K562 (cell line): ENCODE measurements around the gene NRF1. TPM values are rescaled to one million over a fixed set of nuclear protein-coding genes. Genes with fewer than 3 reads are reported as not detected.

Experiments used
- BRD4 ChIP-seq: fragments of 200-600 bp; sonication (generic); IDR thresholded peaks from 2 replicates; pipeline ENCODE4 v1.6.1; 2017; ENCODE audit warnings: inconsistent platforms
- CBFB ChIP-seq: sonication (generic); formaldehyde crosslinking; IDR thresholded peaks from 2 replicates; pipeline ENCODE4 v1.4.0; 2020; ENCODE audit warnings: mild to moderate bottlenecking, missing genetic modification reagents
- ETS2 ChIP-seq: IDR thresholded peaks from 2 replicates; pipeline ENCODE4 v1.6.1; 2016; ENCODE audit warnings: borderline replicate concordance, missing genetic modification characterization, mild to moderate bottlenecking, moderate library complexity, missing compliant biosample characterization; ENCODE audit not compliant: poor library complexity, severe bottlenecking
- LEF1 ChIP-seq: fragments of 450-650 bp; IDR thresholded peaks from 2 replicates; pipeline ENCODE4 v1.6.1; 2016; ENCODE audit warnings: mild to moderate bottlenecking
- MCM2 ChIP-seq: fragments of 450-650 bp; IDR thresholded peaks from 2 replicates; pipeline ENCODE4 v1.6.1; 2017; ENCODE audit warnings: low read depth, mild to moderate bottlenecking
- MCM3 ChIP-seq: fragments of 450-650 bp; IDR thresholded peaks from 2 replicates; pipeline ENCODE4 v1.6.1; 2016
- NCOA4 ChIP-seq: fragments of 450-650 bp; IDR thresholded peaks from 2 replicates; pipeline ENCODE4 v1.6.1; 2018; ENCODE audit warnings: mild to moderate bottlenecking; ENCODE audit not compliant: partially characterized antibody
- NR2C2 ChIP-seq, 2 experiments: fragments of 200-800 bp in 1 of 2; sonication (Bioruptor generic) in 1 of 2; sonication (generic) in 1 of 2; formaldehyde crosslinking in 1 of 2; IDR thresholded peaks; 2 replicates each; pipeline versions ENCODE4 v1.6.1 to v1.8.0; 2016 to 2022; ENCODE audit warnings: mild to moderate bottlenecking in 1 of 2, missing compliant biosample characterization in 1 of 2, missing genetic modification characterization in 1 of 2, missing genetic modification reagents in 1 of 2
- PATZ1 ChIP-seq: fragments of 250-450 bp; sonication (Bioruptor Pico); IDR thresholded peaks from 2 replicates; pipeline ENCODE4 v1.5.0; 2020; ENCODE audit warnings: mild to moderate bottlenecking, borderline replicate concordance
- PRMT5 ChIP-seq: sonication (generic); formaldehyde crosslinking; IDR thresholded peaks from 2 replicates; pipeline ENCODE4 v1.5.0; 2020; ENCODE audit warnings: missing genetic modification reagents
- SIX5 ChIP-seq, 2 experiments: IDR thresholded peaks; 2 replicates each; pipeline ENCODE4 v1.6.1; 2011; ENCODE audit warnings: low read length in 2 of 2, borderline replicate concordance in 1 of 2, low read depth in 1 of 2, mild to moderate bottlenecking in 1 of 2, moderate library complexity in 1 of 2; ENCODE audit not compliant: insufficient read depth in 1 of 2
- SRSF1 ChIP-seq: fragments of 200-400 bp; formaldehyde crosslinking; IDR thresholded peaks from 2 replicates; pipeline ENCODE4 v1.6.1; 2017; ENCODE audit warnings: mild to moderate bottlenecking, low read depth, low read length, moderate library complexity
- TCF15 ChIP-seq: fragments of 250-450 bp; sonication (Bioruptor Pico); IDR thresholded peaks from 2 replicates; pipeline ENCODE4 v1.8.0; 2022; ENCODE audit warnings: moderate library complexity, mild to moderate bottlenecking, inconsistent platforms
- U2AF2 ChIP-seq: fragments of 200-400 bp; formaldehyde crosslinking; optimal IDR thresholded peaks from 2 replicates; pipeline ENCODE3; 2017; ENCODE audit warnings: low read depth, mild to moderate bottlenecking, low read length
- ZBTB12 ChIP-seq: fragments of 250-450 bp; sonication (Bioruptor Pico); IDR thresholded peaks from 2 replicates; pipeline ENCODE4 v1.4.0; 2020
- ZBTB34 ChIP-seq: fragments of 250-450 bp; sonication (Bioruptor Pico); IDR thresholded peaks from 2 replicates; pipeline ENCODE4 v1.8.0; 2021; ENCODE audit warnings: mild to moderate bottlenecking, moderate library complexity
- ZBTB43 ChIP-seq: sonication (generic); formaldehyde crosslinking; IDR thresholded peaks from 2 replicates; pipeline ENCODE4 v1.8.0; 2023; ENCODE audit warnings: mild to moderate bottlenecking, missing genetic modification reagents
- ZNF143 ChIP-seq: sonication (generic); formaldehyde crosslinking; IDR thresholded peaks from 2 replicates; pipeline ENCODE4 v1.9.0; 2022; ENCODE audit warnings: mild to moderate bottlenecking, missing genetic modification reagents
- ZNF165 ChIP-seq: fragments of 250-450 bp; sonication (Bioruptor Pico); IDR thresholded peaks from 2 replicates; pipeline ENCODE4 v1.4.0; 2020; ENCODE audit warnings: borderline replicate concordance
- ZNF174 ChIP-seq: fragments of 250-450 bp; sonication (Bioruptor Pico); IDR thresholded peaks from 2 replicates; pipeline ENCODE4 v1.4.0; 2020; ENCODE audit warnings: mild to moderate bottlenecking
- ZNF699 ChIP-seq: fragments of 250-450 bp; sonication (Bioruptor Pico); IDR thresholded peaks from 2 replicates; pipeline ENCODE4 v1.8.0; 2021; ENCODE audit warnings: mild to moderate bottlenecking, moderate library complexity; ENCODE audit not compliant: insufficient replicate concordance
- ZNF780A ChIP-seq: fragments of 250-450 bp; sonication (Bioruptor Pico); IDR thresholded peaks from 2 replicates; pipeline ENCODE4 v1.5.0; 2021; ENCODE audit warnings: mild to moderate bottlenecking
- polyA plus RNA-seq, 8 experiments: library from polyadenylated mRNA; depleted of rRNA in 4 of 8; stranded (reverse) in 5 of 8; unstranded in 3 of 8; fragments of >200 nt; fragmentation: Nextera tagmentation in 2 of 8; fragmentation: Illumina TruSeq in 1 of 8; extraction: Ambion mirVana in 2 of 8; extraction: Trizol in 1 of 8; gene quantifications; 2 replicates each; pipeline versions ENCODE4 v1.2.1 to v1.2.3, GENCODE V29; 2011 to 2014; ENCODE audit warnings: inconsistent platforms in 1 of 8, missing spikeins in 1 of 8
- total RNA-seq, 7 experiments: library from RNA; depleted of rRNA in 6 of 7; stranded (reverse); fragments of >200 nt in 6 of 7; fragmentation: Illumina TruSeq in 2 of 7; extraction: Trizol in 2 of 7; gene quantifications; 2 replicates each; pipeline versions ENCODE4 v1.2.1 to v1.2.3, GENCODE V29; 2011 to 2021; ENCODE audit warnings: low replicate concordance in 1 of 7

The NRF1 gene
- total and polyA plus RNA-seq, 9 of the 15 experiments (the other 6 are each of a cell fraction or from before 2014, with no cell fraction given) = 8.6 to 28.8 (median 20.3) TPM

- TF ChIP-seq NCOA4 (no peak), ZNF165 (CRISPR knock-in tag) (no peak), ETS2 (tag) (no peak), ZNF174 (no peak), PRMT5 (CRISPR knock-in tag) (no peak), ZBTB34 (no peak), CBFB (CRISPR knock-in tag) (peak; percentile 95), ZBTB12 (CRISPR knock-in tag) (no peak), SIX5 (IDR thresholded peaks at IDR 0.05; ENCODE audit: borderline replicate concordance in 1 of 2, insufficient read depth in 1 of 2, low read depth in 1 of 2, low read length in 2 of 2) (no peak), ZNF780A (CRISPR knock-in tag) (no peak), MCM2 (no peak), SRSF1 (no peak), ZNF143 (CRISPR knock-in tag) (no peak; the same call in 1 of the 2 replicates), LEF1 (peak; percentile 63; the same call in 1 of the 2 replicates), BRD4 (no peak), U2AF2 (no peak), TCF15 (CRISPR knock-in tag) (no peak), ZBTB43 (CRISPR knock-in tag) (peak; percentile 84; the same call in 1 of the 2 replicates), PATZ1 (CRISPR knock-in tag) (no peak), NR2C2 (CRISPR knock-in tag; IDR thresholded peaks at IDR 0.05) (no peak), NR2C2 (tag; IDR thresholded peaks at IDR 0.05) (no peak), MCM3 (no peak), ZNF699 (CRISPR knock-in tag) (no peak)
Measured at GRCh38 chr7:129768614-129769399, 157.3 kb downstream of the NRF1 start (continued).
